ENCODE results near the gene SLC35A2. TPM values are rescaled to one million over a fixed set of nuclear protein-coding genes. Genes with fewer than 3 reads are reported as not detected.

SLC35A2 gene
- total RNA-seq, 2 donors from 2014 or later = 34.8 to 50.7 TPM

- no peaks in the 10 kb centered on the region for H3K9me3 ChIP-seq (ENCODE audit: control insufficient read depth, low read length, poor library complexity, severe bottlenecking)
- DNase-seq (peak; percentile 39 to 61 (median 56)), ATAC-seq (peak; percentile 62)
- Mint-ChIP-seq H3K27ac (peak overlapping the region; percentile 100), H3K4me3 (peak overlapping the region; percentile 92), H3K36me3 (ENCODE audit: low read depth) (no peaks in the 10 kb centered on the region), H3K4me1 (peaks cover 60% of the 10 kb centered on the region), H3K27me3 (no peaks in the 10 kb centered on the region)
Measured at GRCh38 chrX:48938721-48939425, 27.4 kb upstream of the SLC35A2 start.

GRCh38 chrX:48937054-48937907 lies 25.8 kb upstream of the SLC35A2 start:
- peak overlapping the region; percentile 100 for H3K27ac Mint-ChIP-seq
- peaks cover 55% of the 10 kb centered on the region for H3K4me1 Mint-ChIP-seq
- H3K36me3 Mint-ChIP-seq (ENCODE audit: low read depth) = no peaks in the 10 kb centered on the region
- no peaks in the 10 kb centered on the region for H3K9me3 ChIP-seq (ENCODE audit: control insufficient read depth, low read length, poor library complexity, severe bottlenecking)
- DNase-seq (peak; percentile 65 to 79 (median 77)), ATAC-seq (peak; percentile 66)
- no peaks in the 10 kb centered on the region for H3K27me3 Mint-ChIP-seq
- H3K4me3 Mint-ChIP-seq = peak overlapping the region; percentile 92

- H3K27me3 Mint-ChIP-seq = no peaks in the 10 kb centered on the region
- ATAC-seq = no peak
- DNase-seq = no peak
- H3K27ac Mint-ChIP-seq = peak overlapping the region; percentile 100
- peaks cover 48% of the 10 kb centered on the region for H3K4me1 Mint-ChIP-seq
- no peaks in the 10 kb centered on the region for H3K9me3 ChIP-seq (ENCODE audit: control insufficient read depth, low read length, poor library complexity, severe bottlenecking)
- H3K4me3 Mint-ChIP-seq = peak overlapping the region; percentile 92
- H3K36me3 Mint-ChIP-seq (ENCODE audit: low read depth) = no peaks in the 10 kb centered on the region
Measured at GRCh38 chrX:48936429-48937053, 25.1 kb upstream of the SLC35A2 start.

GRCh38 chrX:48935301-48935670 lies 23.8 kb upstream of the SLC35A2 start:
- no peaks in the 10 kb centered on the region for H3K9me3 ChIP-seq (ENCODE audit: control insufficient read depth, low read length, poor library complexity, severe bottlenecking)
- peak overlapping the region; percentile 100 for H3K27ac Mint-ChIP-seq
- H3K4me3 Mint-ChIP-seq = peak overlapping the region; percentile 75
- H3K4me1 Mint-ChIP-seq = peaks cover 43% of the 10 kb centered on the region
- no peaks in the 10 kb centered on the region for H3K36me3 Mint-ChIP-seq (ENCODE audit: low read depth)
- H3K27me3 Mint-ChIP-seq = no peaks in the 10 kb centered on the region
- no peak for ATAC-seq
- DNase-seq = no peak

- Mint-ChIP-seq H3K27ac (peak overlapping the region; percentile 100), H3K27me3 (no peaks in the 10 kb centered on the region), H3K4me3 (peak overlapping the region; percentile 75), H3K36me3 (ENCODE audit: low read depth) (peaks cover 2% of the 10 kb centered on the region), H3K4me1 (peaks cover 41% of the 10 kb centered on the region)
- ATAC-seq (peak; percentile 48), DNase-seq (no peak)
- H3K9me3 ChIP-seq (ENCODE audit: control insufficient read depth, low read length, poor library complexity, severe bottlenecking) = no peaks in the 10 kb centered on the region
Measured at GRCh38 chrX:48934581-48935300, 23.3 kb upstream of the SLC35A2 start.

GRCh38 chrX:48933757-48934156 lies 22.3 kb upstream of the SLC35A2 start:
- no peak for ATAC-seq
- Mint-ChIP-seq H3K4me3 (no peak overlapping the region), H3K27ac (peak overlapping the region; percentile 100), H3K36me3 (ENCODE audit: low read depth) (peaks cover 2% of the 10 kb centered on the region), H3K4me1 (peaks cover 31% of the 10 kb centered on the region), H3K27me3 (no peaks in the 10 kb centered on the region)
- DNase-seq = no peak
- H3K9me3 ChIP-seq (ENCODE audit: control insufficient read depth, low read length, poor library complexity, severe bottlenecking) = no peaks in the 10 kb centered on the region

GRCh38 chrX:48927736-48928382 lies 16.4 kb upstream of the SLC35A2 start:
- Mint-ChIP-seq H3K4me1 (peaks cover 17% of the 10 kb centered on the region), H3K4me3 (no peak overlapping the region), H3K36me3 (ENCODE audit: low read depth) (peaks cover 8% of the 10 kb centered on the region), H3K27me3 (no peaks in the 10 kb centered on the region), H3K27ac (no peak overlapping the region)
- ATAC-seq (no peak), DNase-seq (no peak)
- no peaks in the 10 kb centered on the region for H3K9me3 ChIP-seq (ENCODE audit: control insufficient read depth, low read length, poor library complexity, severe bottlenecking)

- DNase-seq (no peak), ATAC-seq (no peak)
- Mint-ChIP-seq H3K4me3 (no peak overlapping the region), H3K27ac (peak overlapping the region; percentile 63), H3K36me3 (ENCODE audit: low read depth) (peaks cover 8% of the 10 kb centered on the region), H3K4me1 (peaks cover 18% of the 10 kb centered on the region), H3K27me3 (no peaks in the 10 kb centered on the region)
- H3K9me3 ChIP-seq (ENCODE audit: control insufficient read depth, low read length, poor library complexity, severe bottlenecking) = no peaks in the 10 kb centered on the region
Measured at GRCh38 chrX:48927123-48927522, 15.7 kb upstream of the SLC35A2 start.

- H3K4me1 Mint-ChIP-seq = peaks cover 29% of the 10 kb centered on the region
- no peaks in the 10 kb centered on the region for H3K9me3 ChIP-seq (ENCODE audit: control insufficient read depth, low read length, poor library complexity, severe bottlenecking)
- DNase-seq (no peak), ATAC-seq (no peak)
- H3K36me3 Mint-ChIP-seq (ENCODE audit: low read depth) = peaks cover 9% of the 10 kb centered on the region
- H3K4me3 Mint-ChIP-seq = peak overlapping the region; percentile 84
- H3K27ac Mint-ChIP-seq = peak overlapping the region; percentile 97
- H3K27me3 Mint-ChIP-seq = no peaks in the 10 kb centered on the region
Measured at GRCh38 chrX:48924270-48924669, 12.8 kb upstream of the SLC35A2 start.

- Mint-ChIP-seq H3K4me1 (peaks cover 31% of the 10 kb centered on the region), H3K4me3 (peak overlapping the region; percentile 84), H3K27ac (peak overlapping the region; percentile 97), H3K36me3 (ENCODE audit: low read depth) (peaks cover 9% of the 10 kb centered on the region), H3K27me3 (no peaks in the 10 kb centered on the region)
- ATAC-seq = no peak
- H3K9me3 ChIP-seq (ENCODE audit: control insufficient read depth, low read length, poor library complexity, severe bottlenecking) = no peaks in the 10 kb centered on the region
- DNase-seq = no peak
Measured at GRCh38 chrX:48923771-48924170, 12.3 kb upstream of the SLC35A2 start.

- H3K4me1 Mint-ChIP-seq = peaks cover 41% of the 10 kb centered on the region
- DNase-seq = no peak
- no peak for ATAC-seq
- H3K27ac Mint-ChIP-seq = peak overlapping the region; percentile 97
- peaks cover 18% of the 10 kb centered on the region for H3K36me3 Mint-ChIP-seq (ENCODE audit: low read depth)
- no peaks in the 10 kb centered on the region for H3K27me3 Mint-ChIP-seq
- H3K4me3 Mint-ChIP-seq = peak overlapping the region; percentile 91
- H3K9me3 ChIP-seq (ENCODE audit: control insufficient read depth, low read length, poor library complexity, severe bottlenecking) = no peaks in the 10 kb centered on the region
Measured at GRCh38 chrX:48920718-48921104, 9.3 kb upstream of the SLC35A2 start.

- peaks cover 18% of the 10 kb centered on the region for H3K36me3 Mint-ChIP-seq (ENCODE audit: low read depth)
- H3K9me3 ChIP-seq (ENCODE audit: control insufficient read depth, low read length, poor library complexity, severe bottlenecking) = no peaks in the 10 kb centered on the region
- DNase-seq (no peak), ATAC-seq (peak; percentile 29)
- peak overlapping the region; percentile 91 for H3K4me3 Mint-ChIP-seq
- H3K27ac Mint-ChIP-seq = peak overlapping the region; percentile 97
- peaks cover 38% of the 10 kb centered on the region for H3K4me1 Mint-ChIP-seq
- no peaks in the 10 kb centered on the region for H3K27me3 Mint-ChIP-seq
Measured at GRCh38 chrX:48919947-48920717, 8.7 kb upstream of the SLC35A2 start.
